ENCODE results near the gene LRRC45.

The LRRC45 gene

GRCh38 chr17:82000803-82001570 lies 22.1 kb upstream of the LRRC45 start:
- 0 out of 2 replicates have a peak, but pooled peaks have one; percentile 6 for TF ChIP-seq CTCF (IDR thresholded peaks at IDR 0.05; ENCODE audit: low read depth, low read length)
- Histone ChIP-seq H3K4me3 (ENCODE audit: low read depth, low read length) (no peak overlapping the region), H3K36me3 (peaks cover 14% of the 10 kb centered on the region), H3K27ac (peak overlapping the region; percentile 60), H3K9me3 (ENCODE audit: severe bottlenecking) (no peaks in the 10 kb centered on the region), H3K27me3 (ENCODE audit: insufficient read depth, low read depth, severe bottlenecking) (no peaks in the 10 kb centered on the region)
- DNase-seq: peak; percentile 81

- no peaks in the 10 kb centered on the region for H3K27me3 ChIP-seq (ENCODE audit: insufficient read depth, low read depth, severe bottlenecking)
- H3K36me3 ChIP-seq: peaks cover 10% of the 10 kb centered on the region
- no peak overlapping the region for H3K4me3 ChIP-seq (ENCODE audit: low read depth, low read length)
- H3K9me3 ChIP-seq (ENCODE audit: severe bottlenecking): no peaks in the 10 kb centered on the region
- no peak for DNase-seq
- no peak for TF ChIP-seq CTCF (IDR thresholded peaks at IDR 0.05; ENCODE audit: low read depth, low read length)
- H3K27ac ChIP-seq: peak overlapping the region; percentile 60
Observed at GRCh38 chr17:82001571-82002056, 21.5 kb upstream of the LRRC45 start.

GRCh38 chr17:82003411-82004381 lies 19.4 kb upstream of the LRRC45 start:
- H3K27me3 ChIP-seq (ENCODE audit: insufficient read depth, low read depth, severe bottlenecking): no peaks in the 10 kb centered on the region
- H3K9me3 ChIP-seq (ENCODE audit: severe bottlenecking): no peaks in the 10 kb centered on the region
- TF ChIP-seq CTCF (IDR thresholded peaks at IDR 0.05; ENCODE audit: low read depth, low read length): no peak
- no peak for DNase-seq
- no peak overlapping the region for H3K4me3 ChIP-seq (ENCODE audit: low read depth, low read length)
- peaks cover 5% of the 10 kb centered on the region for H3K36me3 ChIP-seq
- H3K27ac ChIP-seq: no peak overlapping the region

- Histone ChIP-seq H3K27me3 (ENCODE audit: insufficient read depth, low read depth, severe bottlenecking) (no peaks in the 10 kb centered on the region), H3K9me3 (ENCODE audit: severe bottlenecking) (no peaks in the 10 kb centered on the region), H3K36me3 (peaks cover 9% of the 10 kb centered on the region), H3K27ac (no peak overlapping the region; the same call in 1 of the 2 replicates), H3K4me3 (ENCODE audit: low read depth, low read length) (no peak overlapping the region)
- DNase-seq: no peak
- no peak for TF ChIP-seq CTCF (IDR thresholded peaks at IDR 0.05; ENCODE audit: low read depth, low read length)
Observed at GRCh38 chr17:82004517-82005455, 18.3 kb upstream of the LRRC45 start.

- H3K9me3 ChIP-seq (ENCODE audit: severe bottlenecking): no peaks in the 10 kb centered on the region
- H3K36me3 ChIP-seq: peaks cover 9% of the 10 kb centered on the region
- TF ChIP-seq CTCF (IDR thresholded peaks at IDR 0.05; ENCODE audit: low read depth, low read length): no peak
- no peaks in the 10 kb centered on the region for H3K27me3 ChIP-seq (ENCODE audit: insufficient read depth, low read depth, severe bottlenecking)
- no peak overlapping the region for H3K4me3 ChIP-seq (ENCODE audit: low read depth, low read length)
- no peak for DNase-seq
- no peak overlapping the region; the same call in 1 of the 2 replicates for H3K27ac ChIP-seq
Observed at GRCh38 chr17:82005701-82006348, 17.3 kb upstream of the LRRC45 start.

Data from WERI-Rb-1 (cell line).